DMS153 treated with DMSO at 0.1 percent for 48 hours (cell line): ENCODE data around the gene BAIAP2L1.

Experiments used
- DNase-seq: peaks from one replicate; lab custom pipeline; 2025; ENCODE audit not compliant: unreplicated experiment; lab: John Stamatoyannopoulos, UW

BAIAP2L1 gene

GRCh38 chr7:98360221-98361130, 40.4 kb downstream of the BAIAP2L1 start:
- DNase-seq: no peak

GRCh38 chr7:98359395-98359794, 41.5 kb downstream of the BAIAP2L1 start:
- no peak for DNase-seq

- DNase-seq: no peak
Measured at GRCh38 chr7:98358706-98359105, 42.2 kb downstream of the BAIAP2L1 start.

GRCh38 chr7:98357751-98358161, 43.1 kb downstream of the BAIAP2L1 start:
- DNase-seq: no peak

GRCh38 chr7:98355250-98355538, 45.7 kb downstream of the BAIAP2L1 start:
- no peak for DNase-seq

- DNase-seq: peak; percentile 40
Measured at GRCh38 chr7:98354511-98355249, 46.2 kb downstream of the BAIAP2L1 start.

- no peak for DNase-seq
Measured at GRCh38 chr7:98354052-98354451, 46.8 kb downstream of the BAIAP2L1 start.

GRCh38 chr7:98352621-98353020, 48.3 kb downstream of the BAIAP2L1 start:
- peak; percentile 49 for DNase-seq

GRCh38 chr7:98351136-98351535, 49.8 kb downstream of the BAIAP2L1 start:
- DNase-seq: no peak

- DNase-seq: no peak
Measured at GRCh38 chr7:98348726-98349474, 52.0 kb downstream of the BAIAP2L1 start.

- no peak for DNase-seq
Measured at GRCh38 chr7:98346515-98347069, 54.3 kb downstream of the BAIAP2L1 start.

GRCh38 chr7:98341106-98341505, 59.8 kb downstream of the BAIAP2L1 start:
- no peak for DNase-seq

- no peak for DNase-seq
Measured at GRCh38 chr7:98339043-98339442, 61.8 kb downstream of the BAIAP2L1 start.

- no peak for DNase-seq
Measured at GRCh38 chr7:98338441-98338840, 62.4 kb downstream of the BAIAP2L1 start.

- no peak for DNase-seq
Measured at GRCh38 chr7:98335411-98335977, 65.4 kb downstream of the BAIAP2L1 start.

GRCh38 chr7:98334081-98334480, 66.8 kb downstream of the BAIAP2L1 start:
- DNase-seq: no peak

- no peak for DNase-seq
Measured at GRCh38 chr7:98330926-98331529, 69.9 kb downstream of the BAIAP2L1 start.

- DNase-seq: no peak
Measured at GRCh38 chr7:98329791-98330373, 71.0 kb downstream of the BAIAP2L1 start.

- no peak for DNase-seq
Measured at GRCh38 chr7:98329100-98329790, 71.6 kb downstream of the BAIAP2L1 start.

GRCh38 chr7:98324782-98325181, 76.1 kb downstream of the BAIAP2L1 start:
- no peak for DNase-seq
